GM12892 (cell line): ENCODE results near the gene CD209.

ENCODE experiments used
- POLR2A ChIP-seq: IDR thresholded peaks from 2 replicates; pipeline ENCODE4 v1.6.1; 2011; ENCODE audit warnings: low read depth, low read length, control low read depth
- TAF1 ChIP-seq: IDR thresholded peaks from 2 replicates; pipeline ENCODE4 v1.6.1; 2011; ENCODE audit warnings: low read depth, mild to moderate bottlenecking, control low read depth, low read length, borderline replicate concordance

DNA sequence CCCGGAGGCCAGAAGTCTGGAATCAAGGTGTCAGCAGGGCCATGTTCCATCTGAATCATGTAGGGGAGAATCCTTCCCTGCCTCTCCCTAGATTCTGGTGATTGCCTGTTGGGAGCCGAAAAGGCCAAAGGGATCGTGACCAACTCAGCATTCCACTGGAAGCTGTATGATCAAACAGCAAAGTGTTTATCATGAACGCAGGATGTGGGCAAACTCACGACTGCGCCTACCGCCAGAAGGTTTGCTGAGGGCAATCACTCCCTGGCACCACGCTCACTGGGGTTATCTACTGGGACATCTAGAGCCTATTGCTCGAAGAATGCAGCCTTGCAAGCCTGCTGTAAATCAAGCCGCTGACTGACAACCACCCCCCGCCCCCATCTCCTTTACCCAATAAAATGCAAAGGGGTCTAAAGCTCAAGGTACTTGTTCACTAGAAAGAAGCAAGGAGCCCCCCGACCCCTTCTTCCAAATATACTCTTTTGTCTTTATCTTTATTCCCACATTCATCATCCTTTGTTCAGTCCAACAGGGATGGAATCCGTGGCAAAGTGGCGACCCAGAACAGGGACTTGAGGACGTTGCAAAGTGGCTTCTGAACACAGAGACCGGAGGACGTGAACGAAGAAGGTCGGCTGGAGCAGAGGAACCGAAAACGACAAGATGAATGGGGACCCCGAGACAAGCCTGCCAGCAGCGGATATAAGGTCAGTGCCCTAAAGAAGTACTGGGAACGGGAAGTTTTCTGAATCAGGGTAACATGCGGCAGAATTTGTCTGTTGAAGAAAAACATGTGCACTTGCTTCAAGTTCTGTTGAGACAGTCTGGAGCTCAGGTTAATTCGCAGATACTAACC is 32.5 kb upstream of the CD209 start:
- TF ChIP-seq TAF1 (no peak), POLR2A (no peak)
